GM04504 (cell line): Measurements from ENCODE around the gene DGKG.

Experiments used
- DNase-seq: peaks from one replicate; pipeline ENCODE4 v3.0.0-alpha.2; 2012; ENCODE audit warnings: low read depth

The DGKG gene

DNA sequence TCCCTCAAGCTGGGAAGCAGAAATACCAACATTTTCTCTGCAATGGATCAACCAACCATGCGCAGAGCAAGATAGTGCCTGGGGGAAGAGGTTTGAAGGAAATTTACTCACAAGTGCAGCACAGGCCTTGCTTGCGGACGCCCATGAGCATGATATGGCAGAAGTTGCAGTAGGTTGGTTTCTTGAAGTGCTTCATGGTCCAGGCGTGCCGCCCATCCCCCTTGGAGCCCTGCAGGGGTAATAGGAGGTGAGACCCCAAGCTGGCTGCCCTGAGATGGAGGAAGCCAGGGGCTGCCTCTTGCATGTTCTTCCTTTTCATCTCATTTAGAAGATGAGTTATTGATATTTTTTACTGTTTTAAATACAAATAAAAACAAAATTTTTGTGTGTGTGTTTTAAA, 86.6 kb downstream of the DGKG start:
- DNase-seq: no peak

DNA sequence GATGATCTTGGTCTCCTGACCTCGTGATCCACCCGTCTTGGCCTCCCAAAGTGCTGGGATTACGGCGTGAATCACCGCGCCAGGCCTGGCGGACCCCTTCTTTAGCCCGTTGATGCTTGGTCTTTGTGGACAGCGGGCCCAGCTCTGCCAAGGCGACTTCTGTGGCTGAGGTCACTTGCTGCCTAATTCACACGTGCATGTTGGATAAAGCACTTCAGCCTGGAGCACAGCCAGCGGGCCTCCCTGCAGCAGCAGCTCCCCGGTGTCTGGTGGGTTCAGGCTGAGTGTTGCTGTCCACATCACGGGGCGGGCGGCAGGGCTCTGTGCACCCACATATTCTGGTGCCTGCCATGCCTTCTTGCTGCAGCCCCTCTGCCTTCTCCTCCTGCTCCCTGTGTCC, 88.4 kb downstream of the DGKG start:
- DNase-seq: no peak

DNA sequence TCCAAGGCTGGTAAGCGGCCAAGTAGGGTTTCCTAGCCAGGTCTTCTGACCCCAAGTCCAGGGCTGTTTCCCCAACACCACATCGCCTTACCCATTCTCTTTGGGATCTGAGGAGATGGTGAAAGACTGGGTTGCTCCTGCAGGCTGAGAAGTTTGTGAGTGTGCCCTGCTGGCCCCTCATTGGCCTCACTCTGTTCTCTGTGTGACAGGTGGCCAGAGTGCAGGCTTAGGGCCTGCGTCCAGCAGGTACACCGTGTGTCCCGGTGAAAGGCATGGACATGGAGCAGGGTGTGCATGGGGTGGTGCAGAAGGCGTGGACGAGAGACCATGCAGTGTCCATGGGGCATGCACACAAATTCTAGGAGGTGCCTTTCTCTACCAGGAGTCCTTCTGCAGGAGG, 91.3 kb downstream of the DGKG start:
- DNase-seq: no peak

DNA sequence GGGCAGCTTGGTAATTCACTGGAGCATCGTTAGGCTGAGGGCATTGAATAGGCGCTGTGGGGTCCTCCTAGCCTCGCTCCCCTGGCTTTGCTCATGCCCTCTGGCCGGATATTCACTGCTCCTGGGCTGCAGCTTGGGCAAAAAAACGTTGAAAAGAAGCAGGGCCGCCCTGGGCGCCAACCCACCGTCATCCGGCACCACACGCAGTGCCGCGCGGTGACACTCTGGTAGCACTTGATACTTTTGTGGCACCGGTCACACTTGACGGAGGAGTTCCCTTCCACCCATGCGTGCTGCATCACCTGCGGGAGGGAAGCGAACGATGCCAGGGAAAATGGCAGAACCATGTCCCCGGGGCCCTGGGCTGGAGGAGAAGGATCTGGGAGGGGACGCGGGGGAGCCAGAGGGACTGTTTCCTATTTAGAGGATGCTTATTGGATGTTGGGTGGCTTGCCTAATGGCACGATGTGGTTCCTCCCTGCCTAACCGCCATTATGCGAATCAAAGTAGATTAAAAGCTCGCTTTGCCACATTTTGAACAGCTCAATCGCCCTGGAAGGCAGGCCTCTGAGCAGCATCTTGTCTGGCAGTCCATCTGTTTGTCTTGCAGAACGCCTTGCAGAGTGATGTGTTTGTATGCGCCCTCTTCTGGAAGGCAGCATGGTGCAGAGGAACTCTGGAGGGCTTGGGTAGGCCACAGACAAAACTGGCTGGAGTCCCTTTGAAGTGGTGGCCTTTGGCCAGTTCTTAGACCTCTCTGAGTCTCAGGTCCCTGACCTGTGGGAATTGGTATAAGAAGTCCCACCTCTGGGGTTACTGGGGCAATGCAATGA, 93.2 kb downstream of the DGKG start:
- DNase-seq: no peak

DNA sequence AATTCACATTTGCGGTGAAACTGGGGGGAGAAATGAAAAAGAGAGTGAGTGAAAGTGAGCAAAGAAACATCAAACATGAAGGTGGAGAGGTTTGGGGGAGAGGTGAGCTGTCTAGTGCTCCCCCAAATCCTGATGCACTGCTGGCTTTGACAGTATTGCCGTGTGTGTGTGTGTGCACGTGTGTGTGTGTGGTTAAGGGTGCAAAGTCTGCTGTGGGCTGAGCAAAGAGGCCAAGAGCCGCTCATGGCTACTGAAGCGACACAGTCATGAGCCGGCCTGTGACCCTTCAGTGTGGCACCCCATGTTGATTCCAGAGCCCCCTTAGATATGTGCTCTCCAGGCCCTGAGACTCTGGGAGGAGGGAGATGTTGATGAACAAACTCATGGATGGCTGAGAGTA, 94.3 kb downstream of the DGKG start:
- no peak for DNase-seq

DNA sequence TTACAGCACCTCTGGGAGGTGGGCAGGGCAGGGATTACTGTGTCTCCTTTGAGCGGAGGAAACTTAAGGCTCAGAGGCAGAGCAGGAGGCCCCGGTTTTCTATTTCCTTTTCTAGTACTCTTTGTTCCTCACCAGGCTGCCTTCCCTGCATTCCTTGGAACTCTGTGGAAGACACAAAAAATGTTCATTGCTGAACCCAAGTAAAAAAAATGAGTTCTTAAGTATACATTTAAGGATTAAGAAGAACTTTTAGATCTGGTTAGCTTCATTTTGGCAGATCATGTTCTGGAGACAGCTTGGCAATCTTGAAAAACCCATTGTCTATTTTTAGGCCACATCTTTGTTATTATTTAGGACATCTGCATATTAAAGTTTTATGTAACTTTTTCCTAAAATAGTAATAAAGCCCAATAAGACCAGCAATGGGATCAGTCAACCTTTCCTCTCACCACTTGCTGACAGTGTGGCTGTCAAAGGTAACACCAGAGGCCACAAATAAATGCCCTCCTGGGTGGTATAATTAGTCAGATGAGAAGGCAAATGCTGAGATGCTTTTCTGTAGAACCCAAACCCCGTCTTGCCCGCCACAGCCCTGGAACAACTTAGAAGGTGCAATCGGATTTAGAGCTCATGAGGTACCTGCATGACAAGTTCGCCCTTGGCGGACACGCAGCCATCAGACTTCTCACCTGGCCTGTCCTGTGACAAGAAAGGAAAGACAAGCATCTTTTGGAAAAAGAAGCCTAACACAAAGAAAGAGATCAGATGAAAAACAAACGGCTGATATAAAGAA, 97.2 kb downstream of the DGKG start:
- no peak for DNase-seq

DNA sequence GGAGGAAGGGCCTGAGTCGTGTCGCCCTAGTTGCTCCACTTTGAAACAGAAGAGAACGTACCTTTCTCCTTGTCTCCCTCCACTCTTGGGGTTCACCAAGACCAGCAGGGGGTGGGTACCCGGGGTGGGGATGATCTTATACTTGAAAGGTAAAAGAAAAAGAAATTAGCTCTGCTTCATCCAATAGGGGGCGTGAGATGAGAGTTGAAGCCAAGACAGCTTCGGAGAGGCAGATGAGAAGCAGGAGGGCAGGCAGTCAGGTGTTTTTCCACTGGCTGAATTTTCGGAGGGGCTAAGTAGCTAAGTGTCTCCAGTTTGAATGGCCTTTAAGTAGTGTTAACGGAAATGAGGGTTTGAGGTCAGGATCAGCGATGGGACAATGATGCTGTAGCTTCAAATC, 100.4 kb downstream of the DGKG start:
- DNase-seq: no peak

DNA sequence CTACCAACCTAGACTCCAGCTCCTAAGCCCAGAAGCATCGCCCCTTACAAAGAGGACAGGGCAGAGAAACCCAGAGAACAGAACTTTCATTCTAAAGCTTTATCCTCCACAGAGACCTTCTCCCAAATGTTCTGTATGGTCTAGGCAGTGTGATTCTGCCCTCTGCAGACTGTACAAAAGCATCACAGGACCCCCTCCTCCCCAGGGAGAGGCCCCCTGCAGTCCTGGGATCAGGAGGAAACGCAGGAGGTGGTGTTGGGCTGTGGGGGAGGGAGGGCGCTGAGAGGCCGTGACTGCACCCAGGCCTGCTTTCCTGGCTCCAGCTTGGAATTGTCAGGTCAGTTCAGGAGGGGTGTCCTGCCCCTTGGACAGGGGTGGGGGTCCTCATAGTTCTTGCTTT, 101.3 kb downstream of the DGKG start:
- no peak for DNase-seq

DNA sequence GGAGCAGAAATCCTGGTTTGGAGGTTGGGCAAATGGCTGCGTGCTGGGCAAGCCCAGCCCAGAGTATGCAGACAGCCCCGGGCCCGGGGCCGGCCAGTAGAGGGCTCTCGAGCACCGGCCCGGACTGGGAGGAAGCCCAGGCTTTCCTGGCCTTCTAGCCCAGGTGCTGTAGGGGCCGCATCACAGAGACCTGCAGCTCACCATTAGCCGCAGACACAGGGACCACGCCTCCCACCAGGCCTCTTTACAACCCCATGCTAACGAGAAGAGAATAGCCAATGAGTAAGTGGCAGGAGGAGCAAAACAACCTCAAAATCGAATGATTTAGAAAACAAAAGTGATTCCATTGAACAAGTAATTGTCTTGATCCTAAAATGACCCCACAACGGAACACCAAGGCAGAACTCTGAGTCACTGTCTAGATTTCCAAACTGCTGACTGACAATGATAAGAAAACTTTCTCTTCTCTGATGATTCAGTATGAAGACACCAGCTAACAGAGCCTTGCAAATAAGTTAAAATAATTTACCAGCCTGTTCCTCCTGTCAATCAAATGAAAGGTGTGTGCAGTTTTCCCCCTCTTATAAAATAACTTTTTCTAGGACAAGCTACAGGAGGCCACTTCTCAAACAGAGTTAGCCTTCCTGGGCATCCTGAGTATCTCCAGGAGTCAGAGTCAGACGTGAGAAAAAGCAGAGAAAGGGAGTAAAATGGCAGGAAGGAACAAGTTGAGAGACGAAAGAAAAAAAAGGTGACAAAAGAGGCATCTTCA, 102.2 kb downstream of the DGKG start:
- DNase-seq: no peak

DNA sequence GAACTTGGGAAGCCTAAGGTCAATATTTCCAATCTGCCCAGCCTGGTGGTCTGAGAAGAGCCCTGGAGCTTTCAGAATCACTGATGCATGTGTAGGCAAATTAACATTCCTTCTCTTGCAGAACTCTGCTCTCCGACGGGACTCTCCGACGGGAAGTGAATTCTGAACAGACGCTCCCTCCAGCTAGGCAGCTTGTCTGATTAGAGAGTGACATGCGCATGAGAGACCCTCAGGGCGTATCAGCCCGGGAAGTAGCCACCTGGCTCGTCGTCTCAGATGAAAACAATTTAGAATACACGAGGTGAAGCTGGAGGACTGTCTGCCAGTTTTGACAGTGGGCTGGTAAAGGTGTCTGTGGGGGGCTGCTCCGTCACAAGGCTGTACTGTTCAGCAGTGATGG, 103.1 kb downstream of the DGKG start:
- DNase-seq: no peak

DNA sequence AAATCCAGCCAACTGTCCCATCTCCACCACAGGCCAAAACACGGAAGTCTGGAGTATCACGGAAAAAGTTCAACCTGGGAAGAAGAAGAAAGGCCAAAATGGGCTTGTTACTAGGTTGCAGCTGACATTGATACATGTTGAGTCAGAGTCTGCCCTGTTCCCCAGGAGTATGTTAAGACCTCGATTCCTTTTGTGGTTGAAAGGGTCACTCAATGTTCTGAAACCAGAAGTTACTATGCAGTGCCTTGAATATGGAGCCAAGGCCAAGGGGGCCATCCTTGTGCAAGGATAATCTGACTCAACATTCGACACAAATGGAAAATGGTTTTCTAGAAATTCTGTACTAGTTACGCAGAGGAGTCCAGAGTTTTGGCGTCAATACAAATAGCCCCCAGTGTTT, 104.2 kb downstream of the DGKG start:
- DNase-seq: no peak

DNA sequence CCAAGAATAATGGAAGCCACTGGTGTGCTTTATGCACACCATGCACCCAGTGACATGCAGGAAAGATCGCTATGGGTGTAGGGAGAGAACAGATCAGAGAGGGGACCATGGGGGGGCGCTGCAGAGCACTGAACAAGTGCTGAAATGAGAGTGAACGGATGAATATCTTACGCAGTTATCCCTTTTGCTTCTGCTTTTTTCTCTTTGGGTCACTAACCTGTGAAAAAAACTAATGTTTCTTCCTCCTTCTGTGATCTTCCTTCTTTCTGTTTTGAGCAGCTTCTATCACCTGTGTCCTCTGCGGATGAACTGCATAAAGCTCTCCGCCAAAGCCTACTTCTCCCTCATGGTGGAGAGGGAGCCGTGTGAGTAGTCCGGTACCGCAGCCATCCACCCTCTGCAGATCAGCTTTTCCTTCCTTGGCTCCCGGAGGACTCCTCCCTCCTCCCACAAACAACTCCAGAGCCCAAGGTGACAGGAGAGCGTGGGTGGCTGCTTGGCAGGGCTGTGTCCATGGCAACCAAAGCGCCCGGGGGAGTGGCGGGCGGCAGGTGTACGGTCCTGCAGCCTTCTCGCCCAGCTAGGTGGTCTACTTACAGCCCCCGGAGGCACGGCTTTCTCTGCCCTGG, 106.2 kb downstream of the DGKG start:
- DNase-seq: no peak

DNA sequence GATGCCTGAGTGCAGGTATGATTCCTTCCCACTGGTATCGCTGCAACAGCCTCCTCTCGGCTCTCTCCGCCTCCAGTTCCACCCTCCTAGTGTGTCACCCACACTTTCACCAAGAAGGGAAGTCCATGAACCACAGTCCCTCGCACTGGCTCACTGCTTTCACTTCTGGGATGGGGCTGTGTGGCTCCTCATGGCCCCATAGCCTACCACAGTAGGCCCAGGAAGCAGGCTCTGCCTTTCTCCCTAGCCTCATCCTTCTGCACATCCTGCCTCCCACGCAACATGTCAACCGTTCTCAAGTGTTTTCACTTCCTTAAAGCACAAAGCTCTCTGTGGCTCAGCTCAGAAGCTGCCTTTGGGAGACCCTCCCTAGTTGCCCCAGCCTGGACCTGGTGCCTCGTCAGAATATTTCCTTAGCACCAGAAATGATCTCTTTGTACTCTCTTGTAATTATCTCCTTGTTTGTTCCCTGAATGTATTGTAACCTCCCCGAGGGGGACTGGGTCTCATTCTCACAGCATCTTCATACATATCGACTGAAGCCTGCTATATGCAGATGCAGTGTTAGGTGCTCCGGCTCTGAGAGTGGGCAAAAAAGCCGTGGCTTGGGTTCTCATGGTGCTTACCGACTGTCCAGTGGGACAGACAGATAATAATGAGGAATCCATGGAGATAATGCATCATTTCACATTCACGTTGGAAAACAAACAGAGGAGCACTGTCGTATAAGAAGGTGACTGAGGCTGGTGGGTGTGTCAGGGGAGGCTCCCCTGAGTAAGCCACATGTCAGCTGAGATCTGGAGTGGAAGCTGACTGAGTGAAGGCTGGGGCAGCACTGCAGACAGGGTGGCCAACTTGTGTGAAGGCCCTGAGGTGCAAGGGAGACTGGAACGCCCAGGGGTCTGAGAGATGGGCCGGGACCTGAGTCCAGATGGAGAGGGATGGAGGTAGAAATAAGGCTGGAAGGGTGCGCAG, 107.1 kb downstream of the DGKG start:
- DNase-seq: no peak

DNA sequence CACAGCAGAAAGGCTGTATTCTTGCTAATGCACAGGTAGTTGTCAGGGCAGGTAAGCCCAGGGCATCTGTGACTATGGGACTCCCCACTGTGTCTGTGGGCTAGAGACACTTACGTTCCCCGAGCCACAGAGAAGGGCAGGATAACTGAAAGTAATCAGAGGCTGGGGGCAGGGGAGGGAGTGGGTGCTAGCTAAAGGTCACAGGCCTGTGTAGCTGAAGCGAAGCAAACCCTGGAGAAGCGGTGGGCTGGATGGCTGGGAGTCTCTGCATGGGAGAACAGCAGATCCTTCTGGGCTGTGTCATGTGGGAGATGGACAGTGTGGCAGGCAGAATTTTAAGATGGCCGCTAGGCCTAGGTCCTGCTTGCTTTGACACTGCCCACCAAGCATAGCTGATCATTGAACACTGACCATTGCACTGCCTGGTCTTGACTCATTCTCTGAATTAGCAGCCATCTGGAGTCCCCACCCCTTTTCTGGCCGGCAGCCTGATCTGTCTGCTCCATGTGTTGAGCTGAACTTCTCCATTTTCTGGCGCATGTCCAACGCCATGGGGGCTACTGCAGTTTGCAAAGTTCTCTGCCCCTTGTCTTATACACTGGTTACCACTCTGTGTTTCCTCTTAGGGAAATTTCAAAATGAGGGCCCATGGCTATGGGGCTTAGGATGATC, 110.0 kb downstream of the DGKG start:
- no peak for DNase-seq

DNA sequence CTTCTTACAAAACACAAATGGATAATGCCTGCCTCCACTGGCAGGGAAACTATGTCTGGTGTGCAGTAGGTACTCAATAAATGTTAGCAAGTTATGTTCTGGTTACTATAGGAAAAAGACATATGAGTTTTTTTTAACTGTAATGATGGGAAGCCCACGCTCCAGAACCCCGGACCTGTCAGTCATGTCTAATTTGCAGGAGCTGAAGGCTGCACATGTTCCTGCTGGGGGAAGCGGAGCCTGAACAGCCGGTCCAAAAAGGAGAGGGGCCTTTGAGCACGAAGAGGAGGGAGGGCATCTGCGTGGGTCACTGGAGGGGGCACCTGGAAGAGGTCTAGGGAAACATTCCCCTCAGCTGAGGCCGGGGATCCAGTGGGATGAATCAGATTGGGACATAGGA, 113.2 kb downstream of the DGKG start:
- DNase-seq: no peak

DNA sequence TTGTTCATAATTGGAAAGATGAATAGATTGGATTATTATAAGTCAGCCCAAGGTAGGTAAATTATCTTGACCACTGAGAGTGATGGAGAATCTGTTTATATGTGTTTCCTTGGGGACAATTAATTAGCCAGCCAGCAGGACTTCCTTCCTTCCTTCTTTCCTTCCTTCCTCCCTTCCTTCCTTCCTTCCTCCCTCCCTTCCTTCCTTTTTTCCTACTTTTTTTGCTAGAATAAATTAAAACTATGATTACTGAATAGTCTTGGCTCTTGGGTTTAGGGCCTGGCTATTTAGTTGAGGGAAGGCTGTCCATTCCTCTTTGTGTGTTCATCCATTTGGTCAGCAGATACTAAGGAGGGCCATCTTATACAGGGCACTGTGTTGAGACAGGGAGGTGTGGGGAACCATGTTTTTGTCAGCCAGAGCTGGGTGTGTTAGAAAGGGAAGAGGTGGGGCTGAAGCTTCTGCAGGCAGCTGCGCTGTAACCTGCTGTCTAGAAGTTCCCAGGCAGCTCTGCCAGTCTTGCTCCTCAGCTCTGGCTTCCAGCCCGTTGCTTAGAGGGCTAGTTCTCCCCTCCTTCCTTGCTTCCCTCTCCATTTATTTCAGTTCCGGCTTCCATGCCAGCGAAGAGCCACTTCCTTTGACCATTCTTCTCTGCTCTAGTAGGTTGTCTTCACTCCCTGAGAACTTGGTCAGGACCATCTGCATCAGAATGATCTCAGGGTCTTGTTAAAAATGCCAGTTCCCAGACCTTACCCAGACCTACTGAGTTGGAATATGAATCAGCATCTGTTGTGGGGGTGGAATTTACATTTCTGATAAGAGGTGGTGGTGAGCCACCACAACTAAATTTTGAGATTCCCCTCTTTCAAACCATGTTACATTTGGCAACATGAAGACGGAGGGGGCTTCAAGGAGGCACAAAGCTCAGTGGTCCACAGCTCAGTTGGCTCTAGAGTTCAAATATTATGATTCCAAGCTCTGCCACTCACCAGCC, 113.9 kb downstream of the DGKG start:
- DNase-seq: no peak

DNA sequence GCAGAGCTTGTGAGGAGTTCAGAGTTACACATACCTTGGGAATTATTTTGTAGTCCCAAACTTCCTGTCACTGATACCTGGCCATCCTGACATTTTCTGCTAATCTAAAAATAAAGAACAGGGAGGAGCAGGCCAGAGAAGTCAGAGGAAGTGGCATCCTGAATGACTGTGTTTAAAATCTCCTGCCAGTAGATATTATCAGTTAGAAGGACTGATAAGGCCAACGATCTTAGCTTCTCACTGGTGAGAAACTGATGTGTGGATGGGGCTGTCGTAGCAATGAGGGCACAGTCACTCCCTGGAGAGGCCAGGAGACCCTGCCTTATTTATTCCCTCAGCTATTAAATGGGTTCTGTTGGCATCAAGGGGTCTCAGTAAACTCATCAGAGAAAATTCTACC, 115.1 kb downstream of the DGKG start:
- DNase-seq: no peak

DNA sequence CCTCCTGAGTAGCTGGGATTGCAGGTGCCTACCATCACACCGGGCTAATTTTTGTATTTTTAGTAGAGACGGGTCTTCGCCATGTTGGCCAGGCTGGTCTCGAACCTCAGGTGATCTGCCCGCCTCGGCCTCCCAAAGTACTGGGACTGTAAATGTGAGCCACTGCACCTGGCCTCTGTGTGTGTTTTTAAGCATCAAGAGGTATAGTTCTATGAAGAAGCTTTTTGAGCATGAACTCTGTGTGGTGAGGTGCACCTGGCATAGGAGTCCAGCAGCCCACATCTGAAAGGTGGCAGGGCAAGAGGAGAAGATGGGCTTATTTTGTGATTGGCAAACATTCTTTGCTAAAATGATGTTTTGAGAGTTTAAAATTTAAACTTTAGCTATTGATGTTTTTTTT, 118.0 kb downstream of the DGKG start:
- no peak for DNase-seq
